NT2/D1 (cell line): ENCODE measurements around the gene MKRN2.

Experiments
- DNase-seq: peaks from one replicate; pipeline ENCODE4 v3.0.0-alpha.2; 2011; ENCODE audit warnings: low read depth, low spot score
- H3K27me3 ChIP-seq: 2 replicates; pipeline ENCODE4 v1.6.0; 2011; ENCODE audit warnings: mild to moderate bottlenecking; ENCODE audit not compliant: insufficient read length, insufficient read depth
- H3K36me3 ChIP-seq: 2 replicates; pipeline ENCODE4 v1.6.1; 2011; ENCODE audit warnings: mild to moderate bottlenecking, low read length, mixed read lengths; ENCODE audit not compliant: insufficient read depth, insufficient read length
- H3K4me1 ChIP-seq: 2 replicates; pipeline ENCODE4 v1.5.1; 2011; ENCODE audit not compliant: insufficient read depth, insufficient read length
- H3K4me3 ChIP-seq: 2 replicates; pipeline ENCODE4 v1.5.1; 2011; ENCODE audit warnings: low read depth; ENCODE audit not compliant: insufficient read length
- H3K9ac ChIP-seq: 2 replicates; pipeline ENCODE4 v1.6.0; 2011; ENCODE audit warnings: low read depth; ENCODE audit not compliant: insufficient read length
- H3K9me3 ChIP-seq: 2 replicates; pipeline ENCODE4 v1.5.1; 2011; ENCODE audit warnings: mild to moderate bottlenecking, low read length; ENCODE audit not compliant: insufficient read depth
- SUZ12 ChIP-seq: IDR thresholded peaks from 2 replicates; pipeline ENCODE4 v1.6.1; 2011; ENCODE audit not compliant: insufficient read length, insufficient read depth; ENCODE audit errors: extremely low read depth
- YY1 ChIP-seq: IDR thresholded peaks from 2 replicates; pipeline ENCODE4 v1.6.1; 2011; ENCODE audit not compliant: insufficient read length, insufficient read depth
- ZNF274 ChIP-seq: IDR thresholded peaks from 2 replicates; pipeline ENCODE4 v1.6.1; 2011; ENCODE audit warnings: mild to moderate bottlenecking, low read depth, low read length

The MKRN2 gene

DNA sequence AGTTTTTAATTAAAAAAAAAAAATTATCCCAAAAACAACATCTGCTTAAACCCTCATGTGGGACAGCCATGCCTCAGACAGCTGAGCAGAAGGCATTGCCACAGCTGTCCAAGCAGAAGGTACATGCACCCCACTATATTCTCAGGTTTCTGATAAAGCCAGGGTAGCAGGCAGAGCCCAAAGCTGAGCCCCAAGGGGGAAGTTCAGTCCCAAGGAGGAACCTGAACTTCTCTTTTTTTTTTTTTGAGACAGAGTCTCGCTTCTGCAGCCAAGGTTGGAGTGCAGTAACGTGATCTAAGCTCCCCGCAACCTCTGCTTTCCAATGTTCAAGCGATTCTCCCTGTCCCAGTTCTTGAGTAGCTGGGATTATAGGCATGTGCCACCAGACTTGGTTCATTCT, 33.2 kb downstream of the MKRN2 start:
- H3K9me3 ChIP-seq: no peaks in the 10 kb centered on the region
- H3K36me3 ChIP-seq: peaks cover 85% of the 10 kb centered on the region
- H3K9ac ChIP-seq: no peak overlapping the region
- no peak for DNase-seq
- TF ChIP-seq SUZ12 (no peak), YY1 (no peak), ZNF274 (no peak)
- H3K27me3 ChIP-seq: no peaks in the 10 kb centered on the region
- no peaks in the 10 kb centered on the region for H3K4me1 ChIP-seq
- no peak overlapping the region for H3K4me3 ChIP-seq

DNA sequence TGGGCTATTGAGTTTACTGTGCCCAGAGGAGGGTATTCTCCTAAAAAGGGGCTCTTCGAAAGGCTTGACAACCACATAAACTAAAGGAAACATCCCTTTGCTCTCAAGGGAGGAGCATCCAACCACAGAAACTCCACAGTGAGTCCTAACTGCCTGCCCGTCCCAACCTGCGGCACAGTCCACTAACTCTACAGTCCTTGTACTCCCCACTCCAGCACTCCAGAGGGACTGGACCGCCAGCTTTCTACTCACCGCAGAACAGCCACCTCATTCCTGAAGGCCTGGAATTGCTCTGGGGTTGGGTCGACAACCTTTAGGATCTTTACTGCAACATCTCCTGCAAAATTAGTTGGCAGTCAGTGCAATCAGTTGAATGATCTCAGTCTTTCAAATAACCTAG, 34.6 kb downstream of the MKRN2 start:
- H3K36me3 ChIP-seq: peaks cover 84% of the 10 kb centered on the region
- H3K27me3 ChIP-seq: no peaks in the 10 kb centered on the region
- no peaks in the 10 kb centered on the region for H3K9me3 ChIP-seq
- no peak overlapping the region for H3K4me3 ChIP-seq
- TF ChIP-seq YY1 (no peak), ZNF274 (no peak), SUZ12 (no peak)
- H3K4me1 ChIP-seq: peaks cover 2% of the 10 kb centered on the region
- DNase-seq: no peak
- no peak overlapping the region for H3K9ac ChIP-seq

DNA sequence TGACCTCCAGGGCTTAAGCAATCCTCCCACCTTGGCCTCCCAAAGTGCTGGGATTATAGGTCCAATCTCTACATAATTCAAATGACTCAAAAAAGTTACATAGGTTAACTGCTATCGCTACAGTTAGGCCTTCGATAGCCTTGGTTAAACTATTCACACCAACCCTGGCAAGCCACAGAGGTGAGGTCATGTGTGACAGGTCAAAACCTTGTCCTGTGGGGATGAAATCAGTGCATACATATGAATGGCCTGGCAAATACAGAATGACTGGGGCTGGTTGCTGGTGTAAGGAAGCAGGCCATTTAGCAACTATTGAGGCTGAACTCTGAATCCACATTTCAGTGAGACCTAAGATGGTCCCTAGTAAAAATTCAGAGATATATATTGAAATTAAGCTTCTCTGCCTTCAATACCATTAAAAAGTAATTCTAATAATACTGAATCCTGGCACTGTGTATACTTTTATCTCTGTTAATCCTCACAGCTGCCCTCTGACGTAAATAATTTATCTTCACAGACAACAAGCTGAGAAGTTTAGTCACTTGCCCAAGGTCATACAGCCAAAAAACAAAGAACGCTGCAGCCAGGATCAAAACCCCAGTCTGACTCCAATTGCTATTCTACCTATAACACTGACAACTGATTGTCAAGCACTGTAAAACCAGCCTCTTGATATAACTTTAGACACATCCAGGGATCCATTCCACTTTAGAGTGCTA, 35.3 kb downstream of the MKRN2 start:
- H3K9me3 ChIP-seq: no peaks in the 10 kb centered on the region
- no peak for DNase-seq
- H3K9ac ChIP-seq: no peak overlapping the region
- no peak overlapping the region for H3K4me3 ChIP-seq
- no peaks in the 10 kb centered on the region for H3K27me3 ChIP-seq
- peaks cover 2% of the 10 kb centered on the region for H3K4me1 ChIP-seq
- TF ChIP-seq SUZ12: no peak
- no peak for TF ChIP-seq YY1
- no peak for TF ChIP-seq ZNF274
- peaks cover 82% of the 10 kb centered on the region for H3K36me3 ChIP-seq

DNA sequence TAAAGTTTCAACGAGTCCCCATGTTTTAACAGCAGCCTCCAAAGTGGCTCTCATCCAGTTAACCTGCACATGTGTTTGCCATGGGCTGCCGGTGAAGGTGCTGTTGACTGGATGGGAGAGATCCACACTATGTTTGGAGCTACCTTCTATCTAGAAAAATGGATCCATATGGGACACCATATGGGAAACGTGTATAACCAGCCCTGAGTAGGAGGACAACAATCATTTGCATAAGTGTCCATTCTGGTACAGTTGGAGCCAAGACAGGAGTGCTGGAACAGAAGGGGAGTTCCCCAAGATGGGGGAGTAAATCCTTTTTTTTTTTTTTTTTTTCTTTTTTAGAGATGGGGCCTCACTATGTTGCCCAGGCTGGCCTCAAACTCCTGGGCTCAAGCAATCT, 36.6 kb downstream of the MKRN2 start:
- Histone ChIP-seq H3K4me1 (peaks cover 2% of the 10 kb centered on the region), H3K9me3 (no peaks in the 10 kb centered on the region), H3K27me3 (no peaks in the 10 kb centered on the region), H3K36me3 (peaks cover 82% of the 10 kb centered on the region), H3K4me3 (no peak overlapping the region), H3K9ac (no peak overlapping the region)
- no peak for DNase-seq
- no peak for TF ChIP-seq YY1
- no peak for TF ChIP-seq SUZ12
- TF ChIP-seq ZNF274: no peak

DNA sequence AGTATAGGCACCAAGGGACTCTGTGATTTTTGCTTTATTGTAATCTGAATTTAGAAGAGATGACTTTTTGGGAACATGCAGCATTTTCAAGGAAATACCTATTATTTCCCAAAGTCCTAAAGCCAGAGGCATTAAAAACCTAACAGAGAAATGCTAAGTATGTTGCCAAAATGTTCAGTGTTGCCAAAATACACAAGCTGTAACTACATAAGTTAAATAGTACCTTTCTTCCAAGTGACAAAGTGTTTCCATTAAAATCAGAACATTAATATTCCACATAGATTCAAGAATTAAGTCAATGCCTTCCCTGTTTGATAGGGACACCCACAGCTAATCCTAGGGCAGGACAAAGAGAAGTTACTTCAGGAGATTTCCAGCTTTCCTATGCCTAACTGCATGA, 42.0 kb downstream of the MKRN2 start:
- Histone ChIP-seq H3K9me3 (no peaks in the 10 kb centered on the region), H3K9ac (no peak overlapping the region), H3K4me3 (no peak overlapping the region), H3K27me3 (no peaks in the 10 kb centered on the region), H3K4me1 (peaks cover 2% of the 10 kb centered on the region), H3K36me3 (peaks cover 93% of the 10 kb centered on the region)
- TF ChIP-seq ZNF274 (no peak), YY1 (no peak), SUZ12 (no peak)
- no peak for DNase-seq

DNA sequence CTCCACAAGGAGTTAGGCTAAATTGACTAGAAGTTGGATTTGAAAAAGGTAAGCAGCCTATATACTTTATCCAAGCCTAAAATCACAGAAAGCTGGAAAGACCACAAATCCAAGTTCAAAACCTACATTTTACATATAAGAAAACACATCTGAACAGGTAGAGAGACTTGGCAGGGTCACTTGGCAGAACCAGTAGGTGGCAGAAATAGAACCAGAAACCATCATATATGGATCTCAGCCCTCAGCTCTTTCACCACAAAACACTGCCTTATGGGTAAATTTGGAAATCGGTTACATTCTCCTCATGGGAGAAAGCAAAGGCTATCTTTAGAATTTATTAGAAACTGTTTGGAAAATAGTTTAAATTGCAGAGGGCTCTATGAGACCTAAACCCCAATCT, 44.2 kb downstream of the MKRN2 start:
- Histone ChIP-seq H3K9ac (no peak overlapping the region), H3K27me3 (no peaks in the 10 kb centered on the region), H3K4me3 (no peak overlapping the region), H3K4me1 (no peaks in the 10 kb centered on the region), H3K36me3 (peaks cover 91% of the 10 kb centered on the region), H3K9me3 (no peaks in the 10 kb centered on the region)
- TF ChIP-seq ZNF274: no peak
- no peak for DNase-seq

DNA sequence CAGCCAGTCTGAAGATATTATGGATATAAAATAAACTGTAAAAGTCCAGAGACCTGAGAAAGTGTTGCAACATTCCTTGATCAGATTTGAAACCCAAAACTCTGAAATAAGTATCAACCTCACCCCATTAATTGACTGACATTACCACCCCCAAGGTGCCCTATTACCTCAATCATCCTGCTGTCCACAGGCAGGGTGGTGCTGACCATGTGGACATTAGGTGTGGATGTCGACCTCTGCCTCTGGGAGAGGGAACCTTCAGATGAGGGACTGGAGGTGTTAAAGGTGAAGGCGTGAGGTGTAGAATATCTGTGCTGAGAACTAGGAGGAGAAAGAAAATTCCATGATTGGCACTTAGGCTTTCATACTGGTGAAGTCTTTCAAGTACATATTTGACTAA, 47.1 kb downstream of the MKRN2 start:
- H3K4me3 ChIP-seq: no peak overlapping the region
- no peak for DNase-seq
- TF ChIP-seq SUZ12: no peak
- TF ChIP-seq YY1: no peak
- no peak for TF ChIP-seq ZNF274
- H3K9me3 ChIP-seq: no peaks in the 10 kb centered on the region
- no peak overlapping the region for H3K9ac ChIP-seq
- peaks cover 90% of the 10 kb centered on the region for H3K36me3 ChIP-seq
- no peaks in the 10 kb centered on the region for H3K4me1 ChIP-seq
- no peaks in the 10 kb centered on the region for H3K27me3 ChIP-seq

DNA sequence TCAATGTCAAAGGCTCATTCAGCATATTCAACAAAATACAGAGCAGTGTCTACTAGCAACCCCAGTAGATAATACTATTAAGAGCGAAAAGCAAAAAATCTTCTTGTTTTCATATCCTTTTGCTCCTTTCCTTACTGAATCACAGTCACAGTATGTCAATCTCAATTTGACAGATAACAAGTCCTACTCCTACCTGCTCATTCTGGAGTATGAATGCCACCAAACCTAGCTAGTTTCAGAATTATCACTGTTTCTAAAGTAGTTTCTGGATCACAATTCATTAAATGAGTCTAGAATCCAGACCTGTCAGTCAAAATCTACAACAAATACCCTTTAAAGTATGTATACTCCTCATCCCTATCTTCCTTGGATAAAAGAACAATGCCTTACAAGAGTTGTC, 51.5 kb downstream of the MKRN2 start:
- TF ChIP-seq ZNF274 (no peak), SUZ12 (no peak), YY1 (no peak)
- Histone ChIP-seq H3K9ac (no peak overlapping the region), H3K9me3 (no peaks in the 10 kb centered on the region), H3K27me3 (no peaks in the 10 kb centered on the region), H3K4me3 (no peak overlapping the region), H3K36me3 (peaks cover 72% of the 10 kb centered on the region), H3K4me1 (no peaks in the 10 kb centered on the region)
- no peak for DNase-seq
